BLaER1 (cell line): ENCODE data around the gene FUBP3.

Source experiments
- H3K27ac ChIP-seq: shearing (Covaris generic); formaldehyde crosslinking; 2 replicates; pipeline ENCODE4 v1.8.1; 2022
- H3K27me3 ChIP-seq: shearing (Covaris generic); formaldehyde crosslinking; 2 replicates; pipeline ENCODE4 v1.8.1; 2022
- H3K36me3 ChIP-seq: shearing (Covaris generic); formaldehyde crosslinking; 2 replicates; pipeline ENCODE4 v1.8.1; 2022
- H3K4me1 ChIP-seq: shearing (Covaris generic); formaldehyde crosslinking; 2 replicates; pipeline ENCODE4 v1.8.1; 2022
- H3K4me2 ChIP-seq: shearing (Covaris generic); formaldehyde crosslinking; 2 replicates; pipeline ENCODE4 v1.8.1; 2022
- H3K4me3 ChIP-seq: shearing (Covaris generic); formaldehyde crosslinking; 2 replicates; pipeline ENCODE4 v1.8.1; 2022
- H3K9ac ChIP-seq: shearing (Covaris generic); formaldehyde crosslinking; 2 replicates; pipeline ENCODE4 v1.8.1; 2022
- H3K9me3 ChIP-seq: shearing (Covaris generic); formaldehyde crosslinking; 2 replicates; pipeline ENCODE4 v1.8.1; 2022
- H4K20me1 ChIP-seq: shearing (Covaris generic); formaldehyde crosslinking; 2 replicates; pipeline ENCODE4 v1.8.1; 2022
- Cebpa-rat ChIP-seq: shearing (Covaris generic); IDR thresholded peaks from 2 replicates; pipeline ENCODE4 v1.8.1; 2022

The FUBP3 gene

GRCh38 chr9:130581766-130582165 is 2.4 kb downstream of the FUBP3 start:
- TF ChIP-seq Cebpa-rat, result no peak
- H3K9me3 ChIP-seq, result no peaks in the 10 kb centered on the region
- no peaks in the 10 kb centered on the region for H3K27me3 ChIP-seq
- H3K4me1 ChIP-seq, result peaks cover 43% of the 10 kb centered on the region
- no peak overlapping the region for H3K27ac ChIP-seq
- no peak overlapping the region for H3K9ac ChIP-seq
- peaks cover 50% of the 10 kb centered on the region for H3K36me3 ChIP-seq
- H3K4me3 ChIP-seq, result no peak overlapping the region
- H4K20me1 ChIP-seq, result peaks cover 71% of the 10 kb centered on the region
- H3K4me2 ChIP-seq, result no peak overlapping the region

DNA sequence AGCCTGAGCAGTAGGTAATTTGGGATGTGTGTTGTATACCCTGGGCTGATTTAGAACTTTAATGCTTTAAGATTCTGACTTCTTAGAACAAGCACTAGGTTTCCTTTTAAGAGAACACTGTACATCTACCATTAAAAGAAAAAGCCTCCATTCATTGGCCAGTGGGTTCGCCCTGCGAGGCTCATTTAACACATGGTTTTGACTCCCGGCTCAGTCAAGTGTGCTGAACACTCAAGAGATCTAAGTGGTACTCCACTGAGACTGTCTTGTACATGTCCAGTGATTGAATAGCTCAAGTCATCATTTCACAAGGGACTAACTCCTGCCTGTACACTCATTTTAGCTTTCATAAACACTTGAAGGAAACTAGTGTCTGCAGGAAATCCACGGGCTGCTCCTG is 3.9 kb downstream of the FUBP3 start:
- H3K36me3 ChIP-seq, result peaks cover 63% of the 10 kb centered on the region
- no peak overlapping the region for H3K4me3 ChIP-seq
- no peak overlapping the region for H3K27ac ChIP-seq
- peaks cover 38% of the 10 kb centered on the region for H3K4me1 ChIP-seq
- no peak overlapping the region for H3K9ac ChIP-seq
- no peak overlapping the region for H3K4me2 ChIP-seq
- no peaks in the 10 kb centered on the region for H3K9me3 ChIP-seq
- H4K20me1 ChIP-seq, result peaks cover 86% of the 10 kb centered on the region
- no peaks in the 10 kb centered on the region for H3K27me3 ChIP-seq
- TF ChIP-seq Cebpa-rat, result no peak

GRCh38 chr9:130587921-130588320 is 8.5 kb downstream of the FUBP3 start:
- Histone ChIP-seq H3K9ac (no peak overlapping the region), H3K4me1 (peaks cover 6% of the 10 kb centered on the region; the same call in 1 of the 2 replicates), H3K9me3 (no peaks in the 10 kb centered on the region), H3K4me3 (no peak overlapping the region), H4K20me1 (peaks cover 100% of the 10 kb centered on the region), H3K27me3 (no peaks in the 10 kb centered on the region), H3K36me3 (peaks cover 73% of the 10 kb centered on the region), H3K4me2 (no peak overlapping the region), H3K27ac (no peak overlapping the region)
- TF ChIP-seq Cebpa-rat, result no peak

- Histone ChIP-seq H3K9me3 (no peaks in the 10 kb centered on the region), H3K27me3 (no peaks in the 10 kb centered on the region), H3K9ac (no peak overlapping the region), H3K4me1 (peaks cover under 1% of the 10 kb centered on the region; the same call in 1 of the 2 replicates), H3K4me2 (no peak overlapping the region), H3K4me3 (no peak overlapping the region), H3K27ac (no peak overlapping the region), H4K20me1 (peaks cover 100% of the 10 kb centered on the region), H3K36me3 (peaks cover 73% of the 10 kb centered on the region)
- no peak for TF ChIP-seq Cebpa-rat
These were observed 9.0 kb downstream of the FUBP3 start for GRCh38 chr9:130588416-130588815.

DNA sequence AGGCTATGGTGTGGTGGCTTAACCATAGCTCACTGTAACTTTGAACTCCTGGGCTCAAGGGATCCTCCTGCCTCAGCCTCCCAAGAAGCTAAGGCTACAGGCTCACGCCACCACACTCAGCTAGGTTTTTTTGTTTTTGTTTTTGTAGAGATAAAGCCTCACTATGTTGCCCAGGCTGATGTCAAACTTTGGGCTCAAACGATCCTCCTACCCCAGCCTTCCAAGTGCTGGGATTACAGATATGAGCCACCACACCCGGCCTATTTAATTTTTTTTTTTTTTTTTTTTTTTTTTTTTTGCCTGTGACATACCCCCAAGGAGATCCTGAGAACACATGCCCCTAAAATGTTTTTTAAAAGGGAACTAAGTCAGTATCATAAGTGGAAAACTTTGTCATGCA is 10.4 kb downstream of the FUBP3 start:
- peaks cover 82% of the 10 kb centered on the region for H3K36me3 ChIP-seq
- H3K4me2 ChIP-seq, result no peak overlapping the region
- H3K4me1 ChIP-seq, result no peaks in the 10 kb centered on the region
- TF ChIP-seq Cebpa-rat, result no peak
- H3K27ac ChIP-seq, result no peak overlapping the region
- no peaks in the 10 kb centered on the region for H3K27me3 ChIP-seq
- H3K9me3 ChIP-seq, result no peaks in the 10 kb centered on the region
- no peak overlapping the region for H3K4me3 ChIP-seq
- no peak overlapping the region for H3K9ac ChIP-seq
- peaks cover 100% of the 10 kb centered on the region for H4K20me1 ChIP-seq

DNA sequence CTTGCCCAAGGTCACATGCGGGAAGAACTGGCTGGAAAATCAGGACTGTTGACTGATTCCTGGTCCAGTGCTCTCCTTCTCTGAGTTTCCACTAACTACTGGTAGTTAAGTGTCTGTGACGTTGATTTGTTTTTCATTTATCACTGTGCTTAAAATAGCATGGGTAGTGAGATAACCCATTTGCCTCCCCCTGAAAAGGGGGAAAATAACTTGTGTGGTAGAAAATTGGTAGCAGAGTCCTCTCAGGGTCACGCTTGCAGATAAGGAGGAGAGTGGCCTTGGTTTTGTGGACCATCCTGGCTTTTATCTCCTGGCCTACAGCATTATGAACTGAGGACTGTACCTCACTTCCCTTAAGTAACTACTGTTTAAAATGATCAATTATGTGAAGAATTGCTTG is 10.9 kb downstream of the FUBP3 start:
- Histone ChIP-seq H3K9me3 (no peaks in the 10 kb centered on the region), H3K27me3 (no peaks in the 10 kb centered on the region), H4K20me1 (peaks cover 100% of the 10 kb centered on the region), H3K4me2 (no peak overlapping the region), H3K4me1 (no peaks in the 10 kb centered on the region), H3K4me3 (no peak overlapping the region), H3K27ac (no peak overlapping the region), H3K9ac (no peak overlapping the region), H3K36me3 (peaks cover 83% of the 10 kb centered on the region)
- no peak for TF ChIP-seq Cebpa-rat

DNA sequence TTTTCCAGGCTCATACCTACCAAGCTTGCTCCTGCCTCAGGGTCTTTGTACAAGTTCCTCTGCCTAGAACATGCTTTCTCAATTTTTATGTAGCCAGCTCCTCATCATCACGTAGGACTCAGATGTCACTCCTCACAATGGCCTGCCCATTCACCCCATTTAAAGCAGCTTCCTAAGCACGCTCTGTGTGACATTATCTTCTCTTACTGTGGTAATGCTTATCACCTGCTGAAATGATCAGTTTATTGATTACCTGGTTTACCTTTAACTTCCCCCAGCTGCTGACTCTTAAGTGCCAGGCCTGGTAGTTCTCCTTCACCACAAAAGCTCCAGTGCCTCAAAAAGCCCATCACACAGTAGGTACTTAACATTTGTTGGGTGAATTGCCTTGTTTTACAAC is 13.6 kb downstream of the FUBP3 start:
- peaks cover 85% of the 10 kb centered on the region for H3K36me3 ChIP-seq
- no peak overlapping the region for H3K4me2 ChIP-seq

GRCh38 chr9:130597228-130597627 is 17.9 kb downstream of the FUBP3 start:
- peaks cover 79% of the 10 kb centered on the region for H4K20me1 ChIP-seq
- peaks cover 92% of the 10 kb centered on the region for H3K36me3 ChIP-seq
- no peak overlapping the region for H3K9ac ChIP-seq
- no peaks in the 10 kb centered on the region for H3K9me3 ChIP-seq
- no peak for TF ChIP-seq Cebpa-rat
- H3K27me3 ChIP-seq, result no peaks in the 10 kb centered on the region
- no peak overlapping the region for H3K4me3 ChIP-seq
- H3K27ac ChIP-seq, result no peak overlapping the region
- no peak overlapping the region for H3K4me2 ChIP-seq
- H3K4me1 ChIP-seq, result no peaks in the 10 kb centered on the region

More for the DNA sequence above, 13.6 kb downstream of the FUBP3 start:
- H3K27me3 ChIP-seq, result no peaks in the 10 kb centered on the region
- H3K4me1 ChIP-seq, result no peaks in the 10 kb centered on the region
- TF ChIP-seq Cebpa-rat, result no peak
- H3K9me3 ChIP-seq, result no peaks in the 10 kb centered on the region
- peaks cover 95% of the 10 kb centered on the region for H4K20me1 ChIP-seq
- no peak overlapping the region for H3K9ac ChIP-seq
- no peak overlapping the region for H3K4me3 ChIP-seq
- no peak overlapping the region for H3K27ac ChIP-seq

GRCh38 chr9:130598188-130598587 is 18.8 kb downstream of the FUBP3 start:
- Histone ChIP-seq H3K4me1 (no peaks in the 10 kb centered on the region), H3K9ac (no peak overlapping the region), H4K20me1 (peaks cover 71% of the 10 kb centered on the region), H3K27ac (no peak overlapping the region), H3K4me3 (no peak overlapping the region), H3K4me2 (no peak overlapping the region), H3K27me3 (no peaks in the 10 kb centered on the region), H3K9me3 (no peaks in the 10 kb centered on the region), H3K36me3 (peaks cover 92% of the 10 kb centered on the region)
- no peak for TF ChIP-seq Cebpa-rat

GRCh38 chr9:130599625-130600024 is 20.2 kb downstream of the FUBP3 start:
- Histone ChIP-seq H3K4me2 (no peak overlapping the region), H3K36me3 (peaks cover 92% of the 10 kb centered on the region)
- no peak for TF ChIP-seq Cebpa-rat

GRCh38 chr9:130601100-130601499 is 21.7 kb downstream of the FUBP3 start:
- Histone ChIP-seq H3K27ac (no peak overlapping the region), H3K27me3 (no peaks in the 10 kb centered on the region), H4K20me1 (peaks cover 71% of the 10 kb centered on the region), H3K4me3 (no peak overlapping the region), H3K4me1 (peaks cover 23% of the 10 kb centered on the region), H3K9me3 (no peaks in the 10 kb centered on the region), H3K9ac (no peak overlapping the region), H3K4me2 (no peak overlapping the region), H3K36me3 (peaks cover 85% of the 10 kb centered on the region)
- TF ChIP-seq Cebpa-rat, result no peak

More at GRCh38 chr9:130599625-130600024, 20.2 kb downstream of the FUBP3 start:
- Histone ChIP-seq H3K9ac (no peak overlapping the region), H3K4me3 (no peak overlapping the region), H3K27ac (no peak overlapping the region), H3K27me3 (no peaks in the 10 kb centered on the region), H3K4me1 (peaks cover 9% of the 10 kb centered on the region), H4K20me1 (peaks cover 71% of the 10 kb centered on the region), H3K9me3 (no peaks in the 10 kb centered on the region)
